ENCODE measurements around the gene IFI16.

The IFI16 gene

GRCh38 chr1:159091607-159092031 is 81.9 kb downstream of the IFI16 start:
- Histone ChIP-seq H3K9ac (ENCODE audit: low read length) (no peak overlapping the region), H3K4me1 (ENCODE audit: low read length) (peaks cover 12% of the 10 kb centered on the region; the same call in 1 of the 2 replicates), H3K27ac (ENCODE audit: low read length) (no peak overlapping the region), H3K9me2 (replicated peaks; ENCODE audit: insufficient read depth, low read length) (no peaks in the 10 kb centered on the region), H2AFZ (ENCODE audit: low read length) (no peak overlapping the region), H3K4me3 (ENCODE audit: low read length) (no peak overlapping the region), H3K36me3 (replicated peaks; ENCODE audit: insufficient read depth, low read length) (no peaks in the 10 kb centered on the region), H4K20me1 (ENCODE audit: insufficient read depth, low read length) (no peaks in the 10 kb centered on the region), H3F3A (ENCODE audit: insufficient read depth, low read length) (0 out of 2 replicates have a peak, but pooled peaks cover 3% of the 10 kb centered on the region), H3K9me3 (replicated peaks; ENCODE audit: insufficient read depth, low read length) (no peaks in the 10 kb centered on the region), H3K79me2 (ENCODE audit: low read length) (no peaks in the 10 kb centered on the region), H3K27me3 (replicated peaks; ENCODE audit: insufficient read depth, low read length) (no peaks in the 10 kb centered on the region), H3K4me2 (ENCODE audit: low read depth, low read length) (no peak overlapping the region)
- TF ChIP-seq EZH2phosphoT487 (IDR thresholded peaks at IDR 0.05; ENCODE audit: low read length) (no peak), EZH2 (optimal IDR thresholded peaks at IDR 0.05; ENCODE audit: low read depth, low read length) (no peak), CTCF (IDR thresholded peaks at IDR 0.05; ENCODE audit: low read length) (no peak)
- DNase-seq = no peak

GRCh38 chr1:159092036-159092760 is 82.5 kb downstream of the IFI16 start:
- Histone ChIP-seq H3K79me2 (ENCODE audit: low read length) (no peaks in the 10 kb centered on the region), H3K27me3 (replicated peaks; ENCODE audit: insufficient read depth, low read length) (no peaks in the 10 kb centered on the region), H3K9ac (ENCODE audit: low read length) (no peak overlapping the region), H3F3A (ENCODE audit: insufficient read depth, low read length) (0 out of 2 replicates have a peak, but pooled peaks cover 3% of the 10 kb centered on the region), H3K4me3 (ENCODE audit: low read length) (no peak overlapping the region), H2AFZ (ENCODE audit: low read length) (no peak overlapping the region), H3K4me1 (ENCODE audit: low read length) (peaks cover 12% of the 10 kb centered on the region; the same call in 1 of the 2 replicates), H3K27ac (ENCODE audit: low read length) (no peak overlapping the region), H3K9me3 (replicated peaks; ENCODE audit: insufficient read depth, low read length) (no peaks in the 10 kb centered on the region), H4K20me1 (ENCODE audit: insufficient read depth, low read length) (no peaks in the 10 kb centered on the region), H3K9me2 (replicated peaks; ENCODE audit: insufficient read depth, low read length) (no peaks in the 10 kb centered on the region), H3K4me2 (ENCODE audit: low read depth, low read length) (no peak overlapping the region), H3K36me3 (replicated peaks; ENCODE audit: insufficient read depth, low read length) (no peaks in the 10 kb centered on the region)
- DNase-seq = no peak
- TF ChIP-seq CTCF (IDR thresholded peaks at IDR 0.05; ENCODE audit: low read length) (no peak), EZH2 (optimal IDR thresholded peaks at IDR 0.05; ENCODE audit: low read depth, low read length) (no peak), EZH2phosphoT487 (IDR thresholded peaks at IDR 0.05; ENCODE audit: low read length) (no peak)

- Histone ChIP-seq H4K20me1 (ENCODE audit: insufficient read depth, low read length) (no peaks in the 10 kb centered on the region), H3F3A (ENCODE audit: insufficient read depth, low read length) (no peaks in the 10 kb centered on the region), H3K9ac (ENCODE audit: low read length) (no peak overlapping the region), H2AFZ (ENCODE audit: low read length) (no peak overlapping the region), H3K9me2 (replicated peaks; ENCODE audit: insufficient read depth, low read length) (no peaks in the 10 kb centered on the region), H3K27ac (ENCODE audit: low read length) (no peak overlapping the region), H3K27me3 (replicated peaks; ENCODE audit: insufficient read depth, low read length) (no peaks in the 10 kb centered on the region), H3K79me2 (ENCODE audit: low read length) (no peaks in the 10 kb centered on the region), H3K9me3 (replicated peaks; ENCODE audit: insufficient read depth, low read length) (no peaks in the 10 kb centered on the region), H3K4me1 (ENCODE audit: low read length) (no peaks in the 10 kb centered on the region), H3K4me3 (ENCODE audit: low read length) (no peak overlapping the region), H3K4me2 (ENCODE audit: low read depth, low read length) (no peak overlapping the region), H3K36me3 (replicated peaks; ENCODE audit: insufficient read depth, low read length) (no peaks in the 10 kb centered on the region)
- no peak for TF ChIP-seq EZH2phosphoT487 (IDR thresholded peaks at IDR 0.05; ENCODE audit: low read length)
- no peak for TF ChIP-seq CTCF (IDR thresholded peaks at IDR 0.05; ENCODE audit: low read length)
- no peak for TF ChIP-seq EZH2 (optimal IDR thresholded peaks at IDR 0.05; ENCODE audit: low read depth, low read length)
- DNase-seq = no peak
Measured at GRCh38 chr1:159098596-159098995, 88.9 kb downstream of the IFI16 start.
